PC-9 (cell line): ENCODE results near the gene MAJIN. TPM values are rescaled to one million over a fixed set of nuclear protein-coding genes. Genes with fewer than 3 reads are reported as not detected.

Experiments used
- BruUV-seq: library from RNA; stranded (reverse); fragments of 400-500 nt; replicated peaks from 2 replicates; lab custom pipeline; 2021; lab: Mats Ljungman, UMichigan
- CTCF ChIA-PET: fragments of 300-600 bp; sonication (Branson Sonifier 250); formaldehyde crosslinking; loops from one replicate; lab custom pipeline; 2022; ENCODE audit warnings: antibody characterized with exemption; lab: Charles Lee
- POLR2A ChIA-PET: fragments of 300-600 bp; sonication (Branson Sonifier 250); formaldehyde crosslinking; loops from one replicate; lab custom pipeline; 2022; ENCODE audit warnings: antibody characterized with exemption; ENCODE audit not compliant: unreplicated experiment; lab: Charles Lee
- DNase-seq, 2 experiments: peaks; one replicate each; pipeline versions ENCODE4 v3.0.0 to v3.0.0-alpha.2; 2015 to 2022; ENCODE audit warnings: mixed read lengths in 1 of 2
- H2AFZ ChIP-seq: fragments of 200-600 bp; sonication (generic); 2 replicates; pipeline ENCODE4 v1.8.1; 2017; ENCODE audit warnings: antibody characterized with exemption
- H3F3A ChIP-seq: fragments of 200-600 bp; sonication (generic); 2 replicates; pipeline ENCODE4 v1.8.1; 2017; ENCODE audit warnings: antibody characterized with exemption, mild to moderate bottlenecking, low read depth; ENCODE audit not compliant: insufficient read depth
- H3K27ac ChIP-seq: fragments of 200-600 bp; sonication (generic); 2 replicates; pipeline ENCODE4 v1.6.1; 2016; ENCODE audit warnings: mixed run types
- H3K27me3 ChIP-seq: fragments of 200-600 bp; sonication (generic); 2 replicates; pipeline ENCODE4 v1.6.1; 2016; ENCODE audit warnings: low read depth, mixed run types; ENCODE audit not compliant: insufficient read depth
- H3K36me3 ChIP-seq: fragments of 200-600 bp; sonication (generic); 2 replicates; pipeline ENCODE4 v1.6.1; 2016; ENCODE audit warnings: low read depth, mixed run types
- H3K4me1 ChIP-seq: fragments of 200-600 bp; sonication (generic); replicated peaks from 2 replicates; pipeline ENCODE4 v1.6.1; 2016; ENCODE audit warnings: mixed run types; ENCODE audit not compliant: insufficient read depth
- H3K4me2 ChIP-seq: fragments of 200-600 bp; sonication (generic); 2 replicates; pipeline ENCODE4 v1.6.1; 2017; ENCODE audit warnings: mixed run types
- H3K4me3 ChIP-seq: fragments of 200-600 bp; sonication (generic); 2 replicates; pipeline ENCODE4 v1.6.1; 2016; ENCODE audit warnings: mixed run types
- H3K79me2 ChIP-seq: fragments of 200-600 bp; sonication (generic); 2 replicates; pipeline ENCODE4 v1.6.1; 2017; ENCODE audit warnings: low read depth, mixed run types
- H3K9me2 ChIP-seq: fragments of 200-600 bp; sonication (generic); 2 replicates; pipeline ENCODE4 v1.8.1; 2017; ENCODE audit warnings: mild to moderate bottlenecking; ENCODE audit not compliant: insufficient read depth
- H3K9me3 ChIP-seq: fragments of 200-600 bp; sonication (generic); 2 replicates; pipeline ENCODE4 v1.8.1; 2016; ENCODE audit warnings: low read depth; ENCODE audit not compliant: insufficient read depth
- H4K20me1 ChIP-seq: fragments of 200-600 bp; sonication (generic); 2 replicates; pipeline ENCODE4 v1.8.1; 2017; ENCODE audit not compliant: insufficient read depth
- EZH2 ChIP-seq: fragments of 200-600 bp; sonication (generic); IDR thresholded peaks from 2 replicates; pipeline ENCODE4 v1.8.0; 2017; ENCODE audit warnings: antibody characterized with exemption, low read depth
- intact Hi-C: fragments of 100-400 bp; cut with micrococcal nuclease; formaldehyde crosslinking; loops from one replicate; pipeline ENCODE4 v1.10.0; 2022; ENCODE audit not compliant: unreplicated experiment
- total RNA-seq: library from RNA; stranded (reverse); gene quantifications from 2 replicates; pipeline ENCODE4 v1.2.3, GENCODE V29; 2021
- TF ChIP-seq, protein P1 (sequence below): fragments of 200-600 bp; sonication (generic); conservative IDR thresholded peaks from 2 replicates; pipeline ENCODE4 v1.6.1; 2017; ENCODE audit warnings: mixed run types, antibody characterized with exemption, mild to moderate bottlenecking, moderate library complexity

The MAJIN gene
- total RNA-seq, 1 experiment from 2014 or later = 4.5 TPM

- Histone ChIP-seq H2AFZ (no peak overlapping the region), H3K79me2 (no peaks in the 10 kb centered on the region), H3K36me3 (0 out of 2 replicates have a peak, but pooled peaks cover 2% of the 10 kb centered on the region), H3K4me1 (peaks cover 4% of the 10 kb centered on the region; the same call in 1 of the 2 replicates), H3K27me3 (no peaks in the 10 kb centered on the region), H4K20me1 (0 out of 2 replicates have a peak, but pooled peaks cover 4% of the 10 kb centered on the region), H3K4me3 (no peak overlapping the region), H3K27ac (no peak overlapping the region), H3K4me2 (no peak overlapping the region), H3F3A (peaks cover 14% of the 10 kb centered on the region; the same call in 1 of the 2 replicates), H3K9me2 (no peaks in the 10 kb centered on the region), H3K9me3 (no peaks in the 10 kb centered on the region)
- DNase-seq = no peak
- CTCF ChIA-PET = interaction anchor here (0.5 to 0.6 kb wide), 4 partner anchors 13 to 133 kb away, joined by 3 to 7 read pairs (median 4); partner anchors contain the start of gene EHD1
- BruUV-seq = no TSS peak
- TF ChIP-seq, protein P1, sequence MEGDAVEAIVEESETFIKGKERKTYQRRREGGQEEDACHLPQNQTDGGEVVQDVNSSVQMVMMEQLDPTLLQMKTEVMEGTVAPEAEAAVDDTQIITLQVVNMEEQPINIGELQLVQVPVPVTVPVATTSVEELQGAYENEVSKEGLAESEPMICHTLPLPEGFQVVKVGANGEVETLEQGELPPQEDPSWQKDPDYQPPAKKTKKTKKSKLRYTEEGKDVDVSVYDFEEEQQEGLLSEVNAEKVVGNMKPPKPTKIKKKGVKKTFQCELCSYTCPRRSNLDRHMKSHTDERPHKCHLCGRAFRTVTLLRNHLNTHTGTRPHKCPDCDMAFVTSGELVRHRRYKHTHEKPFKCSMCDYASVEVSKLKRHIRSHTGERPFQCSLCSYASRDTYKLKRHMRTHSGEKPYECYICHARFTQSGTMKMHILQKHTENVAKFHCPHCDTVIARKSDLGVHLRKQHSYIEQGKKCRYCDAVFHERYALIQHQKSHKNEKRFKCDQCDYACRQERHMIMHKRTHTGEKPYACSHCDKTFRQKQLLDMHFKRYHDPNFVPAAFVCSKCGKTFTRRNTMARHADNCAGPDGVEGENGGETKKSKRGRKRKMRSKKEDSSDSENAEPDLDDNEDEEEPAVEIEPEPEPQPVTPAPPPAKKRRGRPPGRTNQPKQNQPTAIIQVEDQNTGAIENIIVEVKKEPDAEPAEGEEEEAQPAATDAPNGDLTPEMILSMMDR = no peak
- TF ChIP-seq EZH2 = no peak
- POLR2A ChIA-PET = interaction anchor here (0.6 kb wide), 1 partner anchor 579 kb away, joined by 4 read pairs; no protein-coding TSS in a partner anchor
- intact Hi-C loops = loop anchor here (1.0 to 2.0 kb wide), 2 partner anchors 46 to 107 kb away; no protein-coding TSS in a partner anchor
Measured at GRCh38 chr11:64893194-64894069, 78.5 kb downstream of the MAJIN start.

GRCh38 chr11:64892838-64893193 is 79.1 kb downstream of the MAJIN start:
- TF ChIP-seq, protein P1 = no peak
- no peak for TF ChIP-seq EZH2
- CTCF ChIA-PET = no interaction called here
- no peaks in the 10 kb centered on the region for H3K9me3 ChIP-seq
- peaks cover 9% of the 10 kb centered on the region for H3K4me1 ChIP-seq
- H3K27me3 ChIP-seq = no peaks in the 10 kb centered on the region
- H3K79me2 ChIP-seq = no peaks in the 10 kb centered on the region
- BruUV-seq = TSS peak; percentile 8
- no peak overlapping the region for H3K4me2 ChIP-seq
- POLR2A ChIA-PET = interaction anchor here (0.5 kb wide), 1 partner anchor 219 kb away, joined by 3 read pairs; the partner anchor contains the start of gene TM7SF2
- H3K27ac ChIP-seq = no peak overlapping the region
- H3K4me3 ChIP-seq = no peak overlapping the region
- no peaks in the 10 kb centered on the region for H3K36me3 ChIP-seq
- H3K9me2 ChIP-seq = no peaks in the 10 kb centered on the region
- no peak for DNase-seq
- peaks cover 14% of the 10 kb centered on the region; the same call in 1 of the 2 replicates for H3F3A ChIP-seq
- no peak overlapping the region for H2AFZ ChIP-seq
- intact Hi-C loops = no loop called here
- 0 out of 2 replicates have a peak, but pooled peaks cover 4% of the 10 kb centered on the region for H4K20me1 ChIP-seq

GRCh38 chr11:64892411-64892831 is 79.5 kb downstream of the MAJIN start:
- peaks cover 15% of the 10 kb centered on the region; the same call in 1 of the 2 replicates for H3F3A ChIP-seq
- ChIA-PET POLR2A (interaction anchor here (0.5 kb wide), 1 partner anchor 219 kb away, joined by 3 read pairs; the partner anchor contains the start of gene TM7SF2), CTCF (no interaction called here)
- H3K79me2 ChIP-seq = no peaks in the 10 kb centered on the region
- H3K27me3 ChIP-seq = no peaks in the 10 kb centered on the region
- no peak overlapping the region for H2AFZ ChIP-seq
- no peaks in the 10 kb centered on the region for H3K36me3 ChIP-seq
- no peak overlapping the region for H3K27ac ChIP-seq
- intact Hi-C loops = no loop called here
- BruUV-seq = no TSS peak
- peaks cover 12% of the 10 kb centered on the region for H3K4me1 ChIP-seq
- no peak overlapping the region for H3K4me2 ChIP-seq
- H3K4me3 ChIP-seq = no peak overlapping the region
- DNase-seq = no peak
- 0 out of 2 replicates have a peak, but pooled peaks cover 4% of the 10 kb centered on the region for H4K20me1 ChIP-seq
- no peaks in the 10 kb centered on the region for H3K9me2 ChIP-seq
- no peaks in the 10 kb centered on the region for H3K9me3 ChIP-seq
- no peak for TF ChIP-seq EZH2
- TF ChIP-seq, protein P1 = no peak
